GM18508 (cell line): ENCODE data around the gene CCDC63.
"Not testable (repeated sequence)": the region's sequence is repeated elsewhere in the genome, so short reads cannot be mapped to it uniquely, and the experiment has no call there.

ENCODE experiments used
- ATAC-seq: cut with Tn5 transposase; IDR thresholded peaks from one replicate; pipeline ENCODE4 v1.9.1; 2021; ENCODE audit warnings: moderate number of reproducible peaks; ENCODE audit not compliant: insufficient read depth, unreplicated experiment

Gene CCDC63

GRCh38 chr12:110941391-110941790, 94.6 kb downstream of the CCDC63 start:
- no peak for ATAC-seq

GRCh38 chr12:110943373-110943772, 96.6 kb downstream of the CCDC63 start:
- no peak for ATAC-seq

- ATAC-seq: no peak
Measured at GRCh38 chr12:110948041-110948440, 101.3 kb downstream of the CCDC63 start.

GRCh38 chr12:110950466-110950865, 103.7 kb downstream of the CCDC63 start:
- not testable (repeated sequence) for ATAC-seq

GRCh38 chr12:110950867-110951266, 104.1 kb downstream of the CCDC63 start:
- not testable (repeated sequence) for ATAC-seq
